Measurements from ENCODE around the gene TRMT61B. TPM values are rescaled to one million over a fixed set of nuclear protein-coding genes. Genes with fewer than 3 reads are reported as not detected.

Gene TRMT61B
- total RNA-seq, result 10 to 100 TPM; 11.2 to 12.4 TPM

DNA sequence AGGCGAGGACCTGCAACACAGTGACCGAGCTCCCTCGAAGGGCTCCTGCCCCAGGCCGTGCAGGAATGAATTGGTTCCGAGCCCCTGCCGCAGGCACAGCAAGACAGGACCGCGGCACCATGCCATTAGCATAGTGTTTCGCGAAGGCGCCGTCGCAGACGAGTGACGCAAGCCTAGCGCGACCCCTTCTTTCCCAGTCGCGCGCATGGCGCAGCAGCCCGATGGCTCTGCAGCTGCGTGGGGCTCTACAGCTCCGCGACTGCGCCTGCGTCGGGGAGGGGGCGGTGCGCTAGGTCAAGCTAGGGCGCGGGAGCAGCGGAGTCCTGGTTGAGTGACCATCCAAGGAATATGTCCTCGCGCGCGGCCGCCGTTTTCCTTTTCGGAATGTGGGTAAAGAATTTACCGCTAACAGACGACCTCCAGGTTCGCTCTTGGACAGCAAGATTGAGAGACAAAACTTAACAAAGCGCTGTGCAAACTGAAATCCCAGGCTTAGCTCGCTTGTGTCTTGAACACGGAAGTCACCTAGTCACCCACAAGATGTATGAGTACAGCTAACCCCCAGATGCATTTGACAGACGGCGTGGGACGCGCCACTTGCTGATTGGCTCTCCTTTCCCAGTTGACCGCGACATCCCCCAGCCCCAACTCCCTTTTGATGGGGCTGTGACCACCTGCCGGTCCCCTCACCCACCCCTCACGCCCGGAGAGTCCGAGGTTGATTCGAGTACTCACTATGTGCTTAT lies at the start of gene TRMT61B:
Gene TRMT61B (minus strand): TSS at position 164 of the 746 bp plus-strand sequence. CDS start 32 bp downstream, at position 132.
- Histone ChIP-seq H3K27me3 (no peaks in the 10 kb centered on the region), H3K9me3 (no peaks in the 10 kb centered on the region), H3K36me3 (no peaks in the 10 kb centered on the region), H3K4me1 (peaks cover 13% of the 10 kb centered on the region), H3K4me3 (peak within 1 kb of the TSS; percentile 85), H3K9ac (ENCODE audit: low read depth in 2 of 2, low read length in 2 of 2) (peak within 1 kb of the TSS; percentile 75 to 76), H3K27ac (peak within 1 kb of the TSS; percentile 72)
- TF ChIP-seq, protein P1, sequence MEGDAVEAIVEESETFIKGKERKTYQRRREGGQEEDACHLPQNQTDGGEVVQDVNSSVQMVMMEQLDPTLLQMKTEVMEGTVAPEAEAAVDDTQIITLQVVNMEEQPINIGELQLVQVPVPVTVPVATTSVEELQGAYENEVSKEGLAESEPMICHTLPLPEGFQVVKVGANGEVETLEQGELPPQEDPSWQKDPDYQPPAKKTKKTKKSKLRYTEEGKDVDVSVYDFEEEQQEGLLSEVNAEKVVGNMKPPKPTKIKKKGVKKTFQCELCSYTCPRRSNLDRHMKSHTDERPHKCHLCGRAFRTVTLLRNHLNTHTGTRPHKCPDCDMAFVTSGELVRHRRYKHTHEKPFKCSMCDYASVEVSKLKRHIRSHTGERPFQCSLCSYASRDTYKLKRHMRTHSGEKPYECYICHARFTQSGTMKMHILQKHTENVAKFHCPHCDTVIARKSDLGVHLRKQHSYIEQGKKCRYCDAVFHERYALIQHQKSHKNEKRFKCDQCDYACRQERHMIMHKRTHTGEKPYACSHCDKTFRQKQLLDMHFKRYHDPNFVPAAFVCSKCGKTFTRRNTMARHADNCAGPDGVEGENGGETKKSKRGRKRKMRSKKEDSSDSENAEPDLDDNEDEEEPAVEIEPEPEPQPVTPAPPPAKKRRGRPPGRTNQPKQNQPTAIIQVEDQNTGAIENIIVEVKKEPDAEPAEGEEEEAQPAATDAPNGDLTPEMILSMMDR (IDR thresholded peaks at IDR 0.05), result no peak
- peak; percentile 97 for DNase-seq
- intact Hi-C loops (cut with DNase I), result no loop called here

DNA sequence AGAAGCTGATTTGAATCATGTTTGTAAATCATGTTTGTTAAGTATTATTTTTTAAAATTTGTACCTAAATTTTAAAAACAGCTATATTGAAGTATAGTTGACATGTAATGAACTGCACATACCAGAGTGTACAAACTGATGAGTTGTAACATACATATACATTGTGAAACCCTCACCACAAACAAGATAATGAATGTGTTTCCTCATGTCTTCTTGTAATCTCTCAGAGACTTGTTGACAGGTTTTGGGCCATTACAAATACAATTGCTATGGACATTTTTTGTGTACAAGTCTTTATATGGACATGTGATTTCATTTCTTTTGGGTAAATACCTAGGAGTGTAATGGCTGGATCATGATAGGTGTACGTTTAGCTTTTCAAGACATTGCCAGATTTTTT lies 45.8 kb upstream of the TRMT61B start:
- no peak overlapping the region for H3K9ac ChIP-seq (ENCODE audit: low read depth in 2 of 2, low read length in 2 of 2)
- peaks cover 7% of the 10 kb centered on the region for H3K36me3 ChIP-seq
- H3K27me3 ChIP-seq, result no peaks in the 10 kb centered on the region
- intact Hi-C loops (cut with DNase I), result no loop called here
- no peak for DNase-seq
- H3K4me1 ChIP-seq, result no peaks in the 10 kb centered on the region
- H3K27ac ChIP-seq, result no peak overlapping the region
- TF ChIP-seq, protein P1 (IDR thresholded peaks at IDR 0.05), result no peak
- H3K4me3 ChIP-seq, result no peak overlapping the region
- H3K9me3 ChIP-seq, result no peaks in the 10 kb centered on the region

DNA sequence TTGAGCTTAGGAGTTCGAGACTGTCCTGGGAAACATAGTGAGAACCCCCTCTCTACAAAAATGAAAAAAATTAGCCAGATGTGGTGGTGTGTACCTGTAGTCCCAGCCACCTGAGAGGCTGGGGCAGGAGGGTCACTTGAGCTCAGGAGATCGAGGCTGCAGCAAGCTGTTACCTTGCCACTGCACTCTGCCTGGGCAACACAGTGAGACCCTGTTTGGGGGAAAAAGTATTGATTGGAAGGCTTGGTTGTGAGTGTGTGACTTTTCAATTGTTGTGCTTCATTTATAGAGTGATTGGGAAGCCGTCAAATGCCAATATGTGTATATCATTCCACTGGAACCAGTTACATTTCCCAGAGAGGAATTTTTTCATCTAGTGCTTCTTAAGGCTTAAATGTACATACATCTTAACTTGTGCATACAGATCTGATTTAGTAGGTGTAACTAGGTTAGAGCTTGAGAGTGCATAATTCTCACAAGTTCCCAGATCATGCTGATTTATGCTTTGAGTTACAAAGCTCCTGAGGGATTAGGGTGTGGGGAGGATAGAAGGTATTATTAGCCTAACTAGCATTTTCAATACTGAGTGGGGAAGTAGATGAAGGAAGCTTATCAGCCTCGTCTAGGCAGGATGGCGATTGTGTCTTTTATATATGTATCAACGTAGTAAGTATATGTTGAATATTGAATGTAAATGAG lies 39.7 kb upstream of the TRMT61B start:
- no peak overlapping the region for H3K27ac ChIP-seq
- TF ChIP-seq, protein P1 (IDR thresholded peaks at IDR 0.05), result no peak
- no peaks in the 10 kb centered on the region for H3K9me3 ChIP-seq
- H3K9ac ChIP-seq (ENCODE audit: low read depth in 2 of 2, low read length in 2 of 2), result no peak overlapping the region
- intact Hi-C loops (cut with DNase I), result no loop called here
- H3K36me3 ChIP-seq, result peaks cover 7% of the 10 kb centered on the region
- H3K27me3 ChIP-seq, result no peaks in the 10 kb centered on the region
- no peak for DNase-seq
- no peak overlapping the region for H3K4me3 ChIP-seq
- H3K4me1 ChIP-seq, result no peaks in the 10 kb centered on the region

DNA sequence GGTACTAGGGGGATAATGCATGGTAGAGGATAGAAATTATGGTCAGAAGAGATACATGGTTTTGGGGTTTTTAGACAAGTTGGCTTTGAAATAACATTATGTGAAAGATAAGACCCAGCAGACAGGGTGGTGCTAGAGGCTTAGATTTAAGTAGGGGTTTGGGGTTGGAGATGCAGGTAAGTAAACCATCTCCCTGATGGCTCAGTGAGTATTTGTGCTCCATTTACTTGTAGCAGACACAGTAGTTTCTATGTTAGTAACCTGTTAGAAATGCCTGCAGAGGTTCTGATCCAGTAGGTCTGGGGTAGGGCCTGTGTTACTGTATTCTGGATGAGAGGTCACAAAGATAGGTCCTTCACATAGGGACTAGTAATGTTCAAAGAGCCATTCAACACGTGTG lies 38.1 kb upstream of the TRMT61B start:
- Histone ChIP-seq H3K36me3 (no peaks in the 10 kb centered on the region), H3K9me3 (no peaks in the 10 kb centered on the region), H3K27ac (no peak overlapping the region), H3K9ac (ENCODE audit: low read depth in 2 of 2, low read length in 2 of 2) (no peak overlapping the region), H3K27me3 (no peaks in the 10 kb centered on the region), H3K4me1 (no peaks in the 10 kb centered on the region), H3K4me3 (no peak overlapping the region)
- intact Hi-C loops (cut with DNase I), result no loop called here
- TF ChIP-seq, protein P1 (IDR thresholded peaks at IDR 0.05), result no peak
- no peak for DNase-seq

DNA sequence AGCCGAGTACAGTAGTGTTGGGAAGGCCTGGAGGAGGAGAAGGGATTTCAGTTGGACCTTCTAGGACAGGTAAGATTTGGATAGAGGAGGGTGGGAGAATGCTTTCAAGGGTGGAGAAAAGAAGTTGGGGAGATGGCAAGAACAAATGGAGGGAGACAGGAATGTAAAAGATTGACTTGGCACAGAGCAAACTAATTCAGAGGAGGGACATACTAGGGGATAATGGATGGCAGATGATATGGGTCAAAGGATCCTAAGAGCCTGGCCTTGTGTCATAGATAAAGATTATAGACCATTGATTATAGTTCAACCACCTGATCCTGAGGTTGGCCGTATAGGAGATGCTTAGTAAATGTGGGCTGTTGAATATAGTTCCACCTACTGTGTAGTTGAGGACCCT lies 36.7 kb upstream of the TRMT61B start:
- intact Hi-C loops (cut with DNase I), result no loop called here
- Histone ChIP-seq H3K9me3 (no peaks in the 10 kb centered on the region), H3K27me3 (no peaks in the 10 kb centered on the region), H3K4me3 (no peak overlapping the region), H3K27ac (no peak overlapping the region), H3K36me3 (no peaks in the 10 kb centered on the region), H3K9ac (ENCODE audit: low read depth in 2 of 2, low read length in 2 of 2) (no peak overlapping the region), H3K4me1 (no peaks in the 10 kb centered on the region)
- no peak for DNase-seq
- TF ChIP-seq, protein P1 (IDR thresholded peaks at IDR 0.05), result no peak

Data from colonic mucosa (tissue), 4 donors.